ENCODE data around the gene TTLL5.

DNA sequence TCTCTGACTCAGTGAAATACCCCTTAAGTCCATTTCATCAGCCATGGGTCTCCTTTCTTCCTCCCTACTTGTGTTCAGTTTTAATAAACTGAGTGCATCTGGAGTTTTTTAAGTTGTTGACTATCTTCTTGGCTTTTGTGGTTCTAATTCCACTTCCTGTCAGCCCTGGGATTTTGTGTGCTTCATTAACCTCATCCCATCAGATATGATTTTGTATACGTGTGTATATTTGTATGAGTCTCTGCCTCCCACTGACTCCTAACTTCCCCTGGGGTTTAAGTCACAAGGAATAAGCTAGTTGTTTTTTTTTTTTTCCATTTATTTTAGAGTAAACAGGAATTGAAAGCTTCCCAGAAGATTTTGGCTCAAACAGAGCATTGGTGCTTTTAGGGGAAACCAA, 62.7 kb downstream of the TTLL5 start:
- TF ChIP-seq CEBPB (IDR thresholded peaks at IDR 0.05) (no peak), TEAD4 (IDR thresholded peaks at IDR 0.05) (no peak), EGR1 (IDR thresholded peaks at IDR 0.05) (no peak), NFIC (IDR thresholded peaks at IDR 0.05) (no peak), TAF1 (IDR thresholded peaks at IDR 0.05; ENCODE audit: low read depth) (no peak), FOXM1 (IDR thresholded peaks at IDR 0.05; ENCODE audit: borderline replicate concordance, low read depth) (no peak), REST (IDR thresholded peaks at IDR 0.05; ENCODE audit: low read depth) (no peak), CREB1 (IDR thresholded peaks at IDR 0.05; ENCODE audit: low read depth) (no peak), RAD21 (IDR thresholded peaks at IDR 0.05; ENCODE audit: low read depth) (no peak), YY1 (IDR thresholded peaks at IDR 0.05; ENCODE audit: low read depth) (no peak), EP300 (IDR thresholded peaks at IDR 0.05; ENCODE audit: borderline replicate concordance) (no peak)
- TF ChIP-seq, protein P1, sequence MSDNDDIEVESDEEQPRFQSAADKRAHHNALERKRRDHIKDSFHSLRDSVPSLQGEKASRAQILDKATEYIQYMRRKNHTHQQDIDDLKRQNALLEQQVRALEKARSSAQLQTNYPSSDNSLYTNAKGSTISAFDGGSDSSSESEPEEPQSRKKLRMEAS (IDR thresholded peaks at IDR 0.05), result no peak
- TF ChIP-seq, protein P2, sequence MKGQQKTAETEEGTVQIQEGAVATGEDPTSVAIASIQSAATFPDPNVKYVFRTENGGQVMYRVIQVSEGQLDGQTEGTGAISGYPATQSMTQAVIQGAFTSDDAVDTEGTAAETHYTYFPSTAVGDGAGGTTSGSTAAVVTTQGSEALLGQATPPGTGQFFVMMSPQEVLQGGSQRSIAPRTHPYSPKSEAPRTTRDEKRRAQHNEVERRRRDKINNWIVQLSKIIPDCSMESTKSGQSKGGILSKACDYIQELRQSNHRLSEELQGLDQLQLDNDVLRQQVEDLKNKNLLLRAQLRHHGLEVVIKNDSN (IDR thresholded peaks at IDR 0.05), result no peak
